Activated T-cell treated with anti-CD3 and anti-CD28 coated beads, Interleukin-2, amount 50 U/mL, for 24 hours (primary cell): Measurements from ENCODE around the gene GFY.

Experiments
- DNase-seq: peaks from one replicate; pipeline ENCODE4 v3.0.0-alpha.2; 2020
- H3K27ac Mint-ChIP-seq: 2 replicates; pipeline ENCODE4 v1.8.0; 2020; ENCODE audit warnings: mild to moderate bottlenecking, mixed read lengths
- H3K27me3 Mint-ChIP-seq: 2 replicates; pipeline ENCODE4 v1.8.0; 2020; ENCODE audit warnings: mixed read lengths
- H3K36me3 Mint-ChIP-seq: 2 replicates; pipeline ENCODE4 v1.8.0; 2020; ENCODE audit warnings: low read depth, mixed read lengths
- H3K4me1 Mint-ChIP-seq: 2 replicates; pipeline ENCODE4 v1.8.0; 2020; ENCODE audit warnings: low read depth, mixed read lengths
- H3K4me3 Mint-ChIP-seq: 2 replicates; pipeline ENCODE4 v1.8.0; 2020; ENCODE audit warnings: mild to moderate bottlenecking, moderate library complexity, mixed read lengths
- H3K9me3 Mint-ChIP-seq: 2 replicates; pipeline ENCODE4 v1.8.0; 2020; ENCODE audit warnings: mixed read lengths

Gene GFY

DNA sequence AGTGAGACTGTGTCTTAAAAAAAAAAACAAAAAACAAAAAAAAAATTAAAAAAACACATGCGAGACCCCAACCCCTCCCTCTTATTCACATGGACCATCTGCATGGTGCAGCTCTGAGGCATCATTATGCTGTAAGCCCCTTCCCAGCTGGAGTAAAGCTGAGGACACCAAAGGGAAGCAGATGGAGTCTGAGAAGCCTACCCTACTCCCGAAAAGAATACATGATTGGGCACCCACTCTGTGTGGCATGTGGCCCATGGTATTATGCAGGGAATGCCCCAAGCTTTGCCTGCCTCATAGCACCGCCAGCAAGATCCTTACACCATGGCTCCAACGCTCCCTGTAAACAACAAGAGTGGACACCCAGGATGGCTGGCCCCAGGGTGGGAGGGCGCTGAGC is 6.7 kb upstream of the GFY start:
- no peak for DNase-seq
- Mint-ChIP-seq H3K27ac (no peak overlapping the region), H3K4me3 (no peak overlapping the region), H3K36me3 (no peaks in the 10 kb centered on the region), H3K9me3 (no peaks in the 10 kb centered on the region), H3K4me1 (peaks cover 22% of the 10 kb centered on the region), H3K27me3 (peaks cover 55% of the 10 kb centered on the region)

DNA sequence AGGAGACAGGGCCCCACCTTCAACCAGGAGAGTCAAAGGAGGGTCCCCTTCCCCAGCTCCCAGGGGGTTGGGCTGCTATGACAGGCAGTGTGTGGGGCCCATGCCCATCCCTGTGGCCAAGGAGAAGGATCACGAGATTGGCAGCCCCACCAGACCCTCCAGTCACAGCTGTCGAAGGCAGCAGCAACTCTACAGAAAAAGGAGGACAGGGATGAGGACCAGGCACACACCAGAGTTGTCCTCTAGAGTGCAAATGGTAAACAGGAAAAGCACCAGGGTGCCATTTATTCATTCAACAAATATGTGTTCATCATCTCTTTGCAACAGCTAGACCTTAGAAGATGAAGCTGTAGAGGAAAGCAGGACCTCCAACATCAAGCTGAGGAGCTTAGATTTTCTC is 6.0 kb upstream of the GFY start:
- no peak overlapping the region for H3K27ac Mint-ChIP-seq
- no peaks in the 10 kb centered on the region for H3K9me3 Mint-ChIP-seq
- H3K4me1 Mint-ChIP-seq: peaks cover 29% of the 10 kb centered on the region
- H3K36me3 Mint-ChIP-seq: no peaks in the 10 kb centered on the region
- no peak overlapping the region for H3K4me3 Mint-ChIP-seq
- no peak for DNase-seq
- peaks cover 62% of the 10 kb centered on the region for H3K27me3 Mint-ChIP-seq

DNA sequence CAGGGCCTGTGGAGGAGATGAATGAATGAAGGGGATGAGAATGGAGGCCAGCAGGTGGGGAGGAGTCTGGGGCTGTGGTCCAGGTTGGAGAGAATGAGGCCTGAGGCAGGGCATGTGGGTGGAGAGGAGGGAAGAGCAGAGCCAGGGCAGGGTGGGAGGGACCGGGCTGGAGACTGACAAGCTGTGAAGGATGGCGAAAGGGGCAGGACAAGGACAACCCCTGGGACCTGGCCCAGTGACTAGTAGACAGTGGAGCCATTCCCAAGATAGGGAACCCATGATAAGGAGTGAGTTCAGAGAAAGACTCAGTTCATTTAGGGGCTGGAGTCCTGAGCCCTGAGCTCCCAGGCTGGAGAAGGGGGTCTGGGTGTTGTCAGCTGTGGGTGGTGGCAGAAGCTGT is 5.0 kb upstream of the GFY start:
- H3K9me3 Mint-ChIP-seq: no peaks in the 10 kb centered on the region
- no peak overlapping the region for H3K4me3 Mint-ChIP-seq
- no peak overlapping the region for H3K27ac Mint-ChIP-seq
- H3K4me1 Mint-ChIP-seq: peaks cover 30% of the 10 kb centered on the region
- no peaks in the 10 kb centered on the region for H3K36me3 Mint-ChIP-seq
- no peak for DNase-seq
- peaks cover 71% of the 10 kb centered on the region for H3K27me3 Mint-ChIP-seq

DNA sequence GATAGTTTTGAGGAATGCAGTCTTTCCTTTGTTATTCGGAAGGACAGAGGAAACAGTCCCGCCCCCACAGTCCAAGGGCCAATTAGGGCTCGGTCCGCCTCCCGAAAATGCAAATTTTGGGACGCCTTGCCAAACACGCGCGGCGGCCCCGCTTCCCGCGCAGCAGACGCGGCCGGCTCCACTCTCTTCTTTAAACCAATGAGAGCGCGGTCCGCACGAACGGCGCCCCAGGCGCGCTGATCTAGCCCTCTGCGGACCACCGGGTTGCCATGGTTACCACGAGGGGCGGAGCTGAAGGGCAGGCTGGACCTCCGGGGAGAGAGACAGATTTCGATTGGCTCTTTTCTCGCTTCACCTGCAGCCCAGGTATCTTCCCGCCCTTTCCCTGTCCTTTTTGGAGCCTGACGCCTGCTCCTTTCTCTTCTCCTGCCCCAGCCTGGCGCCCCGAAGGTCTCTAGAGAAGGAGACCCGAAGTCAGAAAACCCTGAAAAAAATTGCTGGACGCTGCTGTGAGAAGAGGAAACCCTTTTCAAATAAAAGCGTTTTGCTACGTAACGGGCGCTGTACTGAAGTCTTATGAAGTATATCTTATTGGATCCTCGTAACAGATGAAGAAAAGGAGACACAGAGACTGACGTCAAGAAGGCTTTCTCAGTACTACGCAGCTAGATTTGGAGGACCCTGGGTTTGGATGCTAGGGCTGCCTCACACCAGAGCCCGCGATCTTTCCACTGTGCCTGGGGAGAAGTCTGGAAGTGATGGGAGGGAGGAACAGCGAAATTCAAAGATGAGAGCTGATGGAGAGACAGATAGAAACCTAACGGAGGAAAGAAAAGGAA is 3.9 kb upstream of the GFY start:
- Mint-ChIP-seq H3K27ac (no peak overlapping the region), H3K36me3 (no peaks in the 10 kb centered on the region)
- DNase-seq: peak; percentile 55

DNA sequence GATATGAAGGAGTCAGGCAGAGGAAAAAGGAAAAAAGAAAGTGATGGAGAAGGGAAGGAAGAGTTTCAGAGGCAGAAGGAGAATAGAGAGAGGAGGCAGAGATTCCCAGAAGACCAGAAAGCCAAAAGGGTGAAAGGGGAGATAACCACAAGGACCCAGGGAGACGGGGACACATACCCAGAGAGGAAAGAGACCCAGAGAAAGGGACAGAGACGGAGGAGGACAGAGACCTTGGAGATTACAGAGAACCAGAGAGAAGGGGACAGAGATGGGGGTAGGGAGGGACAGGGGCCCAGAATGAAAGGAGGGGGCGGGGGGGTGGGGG is 3.3 kb upstream of the GFY start:
- H3K4me3 Mint-ChIP-seq: no peak overlapping the region
- no peaks in the 10 kb centered on the region for H3K9me3 Mint-ChIP-seq
- DNase-seq: no peak
- peaks cover 87% of the 10 kb centered on the region for H3K27me3 Mint-ChIP-seq
- H3K4me1 Mint-ChIP-seq: peaks cover 34% of the 10 kb centered on the region
- H3K27ac Mint-ChIP-seq: no peak overlapping the region
- no peaks in the 10 kb centered on the region for H3K36me3 Mint-ChIP-seq

More for the DNA sequence above, 3.9 kb upstream of the GFY start:
- Mint-ChIP-seq H3K4me1 (peaks cover 31% of the 10 kb centered on the region), H3K9me3 (no peaks in the 10 kb centered on the region), H3K4me3 (peak overlapping the region; percentile 8), H3K27me3 (peaks cover 81% of the 10 kb centered on the region)

DNA sequence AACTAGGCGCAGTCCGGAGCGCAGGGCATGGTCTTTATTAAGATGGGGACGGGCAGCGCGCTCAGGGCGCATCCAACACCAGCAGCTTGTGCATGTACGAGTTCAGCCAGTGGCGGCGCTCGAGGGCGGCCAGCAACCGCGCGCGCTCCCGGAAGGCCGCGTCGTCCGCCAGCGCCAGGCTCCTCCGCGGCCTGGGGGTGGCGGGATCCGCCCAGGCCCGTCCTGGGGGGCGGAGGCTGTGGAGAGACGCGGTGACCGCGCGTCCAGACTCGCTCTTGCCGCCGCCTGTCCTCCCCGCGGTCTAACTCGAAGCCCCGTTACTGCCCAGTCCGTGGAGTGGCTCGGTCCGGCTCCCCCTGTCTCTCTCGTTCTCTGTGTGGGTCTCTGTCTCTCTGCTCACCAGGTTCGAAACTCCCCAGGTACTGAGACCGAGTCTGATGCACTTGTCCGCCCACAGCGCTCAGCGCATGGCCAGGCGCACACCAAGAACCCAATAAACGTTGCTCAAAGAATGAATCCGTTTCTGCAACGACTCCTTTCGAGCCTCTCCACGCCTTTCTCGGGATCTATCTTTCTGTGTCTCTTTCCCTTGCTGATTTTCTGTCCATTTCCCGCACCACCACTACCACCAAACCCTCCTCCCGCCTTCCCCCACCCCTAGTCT is 2.6 kb upstream of the GFY start:
- H3K4me1 Mint-ChIP-seq: peaks cover 37% of the 10 kb centered on the region
- H3K27ac Mint-ChIP-seq: no peak overlapping the region

DNA sequence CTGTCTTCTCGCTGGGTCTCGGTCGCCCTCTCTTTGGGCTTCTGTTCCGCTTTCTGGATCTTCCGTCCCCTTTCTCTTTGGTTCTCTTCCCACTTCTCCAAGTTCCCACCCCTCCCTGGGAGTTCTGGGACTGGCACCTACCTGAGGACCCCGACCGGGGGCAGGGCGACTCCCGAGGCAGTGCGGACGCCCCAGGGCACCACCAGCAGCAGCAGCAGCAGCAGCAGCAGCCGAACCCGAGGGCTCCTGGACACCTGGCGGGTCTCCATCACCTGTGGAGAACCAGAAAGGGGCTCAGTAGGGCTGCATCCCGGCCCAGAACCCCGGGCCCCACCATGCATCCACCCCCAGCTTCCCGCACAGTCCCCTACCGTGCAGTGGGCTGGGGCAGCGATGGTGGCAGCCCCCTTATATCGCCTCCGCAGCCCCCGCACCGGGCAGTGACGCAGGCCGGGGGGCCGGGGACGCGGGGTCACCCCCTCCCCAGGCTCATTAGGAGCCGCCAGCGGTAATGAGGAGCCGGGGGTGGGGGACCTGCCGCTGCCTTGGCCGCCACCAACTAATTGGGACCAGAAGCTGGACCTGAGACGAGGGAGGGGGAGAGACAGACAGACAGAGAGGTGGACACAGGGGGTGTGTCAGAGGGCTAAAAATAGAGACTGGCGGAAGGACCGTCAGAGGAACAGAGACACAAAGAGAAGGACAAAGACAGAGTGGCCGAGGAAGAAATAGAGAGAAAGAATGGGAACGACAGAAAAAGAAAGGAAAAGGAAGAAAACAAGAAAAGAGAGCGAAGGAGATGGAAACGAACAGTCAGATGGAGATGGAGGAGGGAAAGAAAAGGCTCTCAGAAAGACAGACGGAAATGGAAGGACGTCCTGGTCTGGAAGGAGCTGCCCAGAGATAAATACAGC is 1.9 kb upstream of the GFY start, which contains the start of gene PTH2:
Gene PTH2 (minus strand): TSS at position 371 of the 914 bp plus-strand sequence. CDS start 102 bp downstream, at position 269.
- Mint-ChIP-seq H3K27ac (no peak within 1 kb of the TSS), H3K27me3 (peaks cover 91% of the 10 kb centered on the region), H3K36me3 (no peaks in the 10 kb centered on the region), H3K4me3 (peak within 1 kb of the TSS; percentile 57), H3K9me3 (no peaks in the 10 kb centered on the region), H3K4me1 (peaks cover 44% of the 10 kb centered on the region)
- no peak for DNase-seq

More for the DNA sequence above, 2.6 kb upstream of the GFY start:
- H3K4me3 Mint-ChIP-seq: peak overlapping the region; percentile 57
- no peaks in the 10 kb centered on the region for H3K36me3 Mint-ChIP-seq
- H3K9me3 Mint-ChIP-seq: no peaks in the 10 kb centered on the region
- DNase-seq: peak; percentile 61
- H3K27me3 Mint-ChIP-seq: peaks cover 91% of the 10 kb centered on the region

DNA sequence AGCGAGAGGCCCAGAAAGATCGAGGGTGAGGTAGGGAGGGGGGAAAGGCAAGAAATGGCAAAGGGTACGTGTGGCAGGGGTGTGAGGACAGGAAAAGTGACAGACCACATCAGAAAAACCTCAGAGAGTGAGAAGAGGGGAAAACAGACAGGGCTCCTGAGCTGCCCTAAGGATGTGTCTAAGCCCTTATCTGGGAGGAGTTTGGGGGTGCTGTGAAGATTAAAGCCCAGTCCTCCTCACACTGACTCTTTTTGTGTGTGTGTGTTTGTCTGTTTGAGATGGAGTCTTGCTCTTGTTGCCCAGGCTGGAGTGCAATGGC is 1.2 kb upstream of the GFY start:
- Mint-ChIP-seq H3K27ac (no peak overlapping the region), H3K27me3 (peaks cover 92% of the 10 kb centered on the region), H3K4me1 (peaks cover 48% of the 10 kb centered on the region), H3K36me3 (no peaks in the 10 kb centered on the region), H3K4me3 (no peak overlapping the region), H3K9me3 (no peaks in the 10 kb centered on the region)
- no peak for DNase-seq

DNA sequence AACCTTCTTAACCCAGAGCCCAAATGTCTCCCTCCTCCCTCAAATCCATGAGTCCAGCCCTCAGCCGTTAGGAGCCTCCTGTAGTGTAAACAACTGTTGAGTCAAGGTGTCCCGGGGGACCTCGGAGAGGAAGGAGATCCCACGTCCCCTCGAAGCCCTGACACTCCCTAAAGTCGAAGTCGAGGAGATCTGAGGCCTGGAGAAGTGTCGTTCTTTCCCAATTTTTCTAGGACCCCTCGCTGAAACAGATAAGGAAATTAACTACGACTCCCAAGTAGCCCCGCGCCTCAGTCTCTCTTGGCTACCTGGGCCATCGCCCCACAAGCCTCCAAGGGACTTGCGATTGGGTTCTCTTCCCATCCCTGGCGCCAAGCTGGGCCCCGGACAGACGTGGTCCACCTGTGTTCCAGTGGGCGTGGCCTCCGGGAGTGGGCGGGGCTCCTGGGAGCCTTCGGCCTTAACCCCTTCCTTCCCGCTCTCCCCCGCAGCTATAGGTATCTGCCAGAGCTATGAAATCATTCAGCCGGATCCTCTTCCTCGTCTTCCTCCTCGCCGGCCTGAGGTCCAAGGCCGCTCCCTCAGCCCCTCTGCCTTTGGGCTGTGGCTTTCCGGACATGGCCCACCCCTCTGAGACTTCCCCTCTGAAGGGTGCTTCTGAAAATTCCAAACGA is 869 bp downstream of the GFY start:
- Mint-ChIP-seq H3K36me3 (no peaks in the 10 kb centered on the region), H3K4me3 (no peak overlapping the region), H3K27ac (no peak overlapping the region), H3K4me1 (peaks cover 48% of the 10 kb centered on the region), H3K9me3 (no peaks in the 10 kb centered on the region), H3K27me3 (peaks cover 92% of the 10 kb centered on the region)
- peak; percentile 59 for DNase-seq

DNA sequence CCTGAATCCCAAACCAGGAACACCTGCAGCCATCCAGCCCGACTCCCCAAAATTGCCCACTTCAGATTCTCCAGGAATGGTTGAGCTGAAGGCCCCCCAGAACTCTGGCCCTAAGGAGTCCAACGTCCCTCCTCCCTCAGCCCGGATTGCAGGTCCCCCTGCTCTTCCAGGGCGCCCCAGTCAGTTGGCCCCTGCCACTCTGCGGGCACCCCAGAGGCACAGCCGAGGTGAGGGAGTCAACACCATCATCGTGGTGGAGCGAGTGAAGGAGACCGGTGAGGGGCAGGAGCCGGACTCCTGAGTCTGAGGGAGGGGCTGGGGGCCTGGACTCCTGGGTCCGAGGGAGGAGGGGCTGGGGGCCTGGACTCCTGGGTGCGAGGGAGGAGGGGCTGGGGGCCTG is 2.2 kb downstream of the GFY start:
- no peak overlapping the region for H3K27ac Mint-ChIP-seq
- no peak for DNase-seq
- peaks cover 44% of the 10 kb centered on the region for H3K4me1 Mint-ChIP-seq
- H3K9me3 Mint-ChIP-seq: no peaks in the 10 kb centered on the region
- H3K4me3 Mint-ChIP-seq: no peak overlapping the region
- no peaks in the 10 kb centered on the region for H3K36me3 Mint-ChIP-seq
- H3K27me3 Mint-ChIP-seq: peaks cover 91% of the 10 kb centered on the region

DNA sequence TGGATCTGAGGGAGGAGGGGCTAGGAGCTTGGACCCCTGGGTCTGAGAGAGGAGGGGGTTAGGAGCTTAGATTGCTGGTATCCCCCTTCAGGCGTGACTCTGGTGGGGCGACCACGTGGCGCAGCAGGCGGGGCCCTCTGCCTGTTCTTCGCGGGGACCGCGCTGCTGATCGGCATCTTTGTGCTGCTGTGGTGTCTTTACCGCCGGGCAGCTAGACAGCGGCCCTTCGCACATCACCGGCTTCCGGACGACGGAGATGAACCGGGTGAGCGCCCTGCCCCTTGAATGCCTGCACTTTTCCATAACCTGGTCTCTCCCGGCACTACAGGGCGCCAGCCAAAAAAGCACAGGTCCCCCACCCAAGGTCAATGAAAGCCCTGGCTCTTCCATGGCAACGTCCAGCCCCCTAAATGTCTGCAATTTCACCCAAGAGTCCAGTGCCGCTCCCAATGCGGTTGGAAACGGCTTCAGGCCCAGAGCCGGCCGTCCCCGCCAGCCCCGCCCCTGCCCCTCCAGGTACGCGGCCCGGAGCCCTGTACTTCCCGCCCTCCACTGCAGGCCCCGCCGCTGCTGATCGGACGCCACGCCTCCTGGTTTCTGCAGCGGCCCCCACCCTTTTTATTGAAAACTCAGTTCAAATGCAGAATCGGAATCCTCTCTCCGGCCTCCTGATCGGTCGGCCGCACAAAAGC is 2.8 kb downstream of the GFY start:
- no peak for DNase-seq
- Mint-ChIP-seq H3K27me3 (peaks cover 92% of the 10 kb centered on the region), H3K27ac (no peak overlapping the region), H3K4me3 (peak overlapping the region; percentile 43), H3K4me1 (peaks cover 43% of the 10 kb centered on the region), H3K36me3 (no peaks in the 10 kb centered on the region), H3K9me3 (no peaks in the 10 kb centered on the region)

DNA sequence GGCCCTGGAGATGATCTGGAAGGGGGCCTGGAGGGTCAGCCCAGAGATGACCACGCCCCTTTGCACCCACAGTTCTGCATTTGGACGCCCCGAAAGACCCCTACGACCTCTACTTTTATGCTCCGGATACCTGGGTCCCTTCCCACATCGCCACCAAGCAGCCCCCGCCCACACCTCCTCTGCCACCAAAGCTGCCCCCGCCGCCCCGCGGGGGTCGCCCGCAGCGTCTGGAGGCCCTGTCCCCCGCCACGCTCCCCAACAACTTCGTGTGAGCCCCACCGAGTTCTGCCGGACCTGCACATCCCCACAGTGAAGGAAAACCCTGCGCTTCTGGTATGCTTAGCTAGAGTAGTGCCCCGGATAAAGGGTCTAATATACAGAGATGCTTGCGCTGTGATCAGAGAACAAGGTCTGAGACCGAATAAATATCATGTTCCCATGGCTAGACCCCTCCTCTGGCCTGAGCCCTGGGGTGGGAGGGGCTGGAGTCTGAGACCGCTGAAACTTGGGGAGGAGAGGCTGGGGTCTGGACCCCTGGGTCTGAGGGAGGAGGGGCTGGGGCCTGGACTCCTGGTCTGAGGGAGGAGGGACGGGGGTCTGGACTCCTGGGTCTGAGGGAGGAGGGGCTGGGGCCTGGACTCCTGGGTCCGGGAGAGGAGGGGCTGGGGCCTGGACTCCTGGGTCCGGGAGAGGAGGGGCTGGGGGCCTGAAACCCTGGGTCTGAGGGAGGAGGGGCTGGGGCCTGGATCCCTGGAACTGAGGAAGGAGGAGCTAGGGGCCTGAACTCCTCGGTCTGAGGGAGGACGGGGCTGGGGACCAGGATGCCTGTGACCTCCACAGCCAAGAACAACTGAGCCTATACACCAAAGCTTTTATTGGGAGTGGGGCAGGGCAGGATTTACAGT is 3.6 kb downstream of the GFY start:
- Mint-ChIP-seq H3K9me3 (no peaks in the 10 kb centered on the region), H3K27ac (no peak overlapping the region), H3K4me3 (no peak overlapping the region), H3K4me1 (peaks cover 43% of the 10 kb centered on the region), H3K36me3 (no peaks in the 10 kb centered on the region), H3K27me3 (peaks cover 93% of the 10 kb centered on the region)
- DNase-seq: no peak

DNA sequence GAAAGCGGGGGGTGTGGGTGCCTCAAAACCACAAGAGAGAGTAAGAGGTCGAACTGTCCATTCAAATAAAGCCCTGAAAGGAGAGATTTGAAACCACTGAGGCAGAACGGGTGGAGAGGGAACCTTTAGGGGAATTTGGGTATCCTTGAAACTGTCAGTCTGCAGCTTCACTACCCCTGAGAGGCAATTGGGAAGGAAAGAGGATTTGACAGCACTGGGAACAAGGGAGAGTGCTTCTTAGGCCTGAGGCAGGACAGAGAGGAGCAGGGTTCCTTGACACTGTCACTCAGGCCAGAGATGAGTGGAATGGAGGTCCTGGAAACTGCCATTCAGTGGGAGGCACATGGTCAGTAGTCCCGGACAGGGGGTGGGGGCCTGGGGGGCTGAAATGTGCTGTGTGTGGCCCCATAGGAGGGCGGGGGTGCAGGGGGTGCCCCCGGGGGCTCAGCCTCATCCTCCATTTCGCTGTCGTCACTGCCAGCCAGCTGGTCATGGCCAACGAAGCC is 5.0 kb downstream of the GFY start:
- peaks cover 38% of the 10 kb centered on the region for H3K4me1 Mint-ChIP-seq

More for the DNA sequence above, 5.0 kb downstream of the GFY start:
- no peak overlapping the region for H3K4me3 Mint-ChIP-seq
- no peaks in the 10 kb centered on the region for H3K9me3 Mint-ChIP-seq
- H3K27me3 Mint-ChIP-seq: peaks cover 94% of the 10 kb centered on the region
- no peak for DNase-seq
- no peaks in the 10 kb centered on the region for H3K36me3 Mint-ChIP-seq
- H3K27ac Mint-ChIP-seq: no peak overlapping the region
